ENCODE measurements around the gene IGSF10. TPM values are rescaled to one million over a fixed set of nuclear protein-coding genes. Genes with fewer than 3 reads are reported as not detected.

Gene IGSF10
- total and polyA plus RNA-seq, 7 experiments from 2014 or later = 2.8 TPM; not detected in 6

DNA sequence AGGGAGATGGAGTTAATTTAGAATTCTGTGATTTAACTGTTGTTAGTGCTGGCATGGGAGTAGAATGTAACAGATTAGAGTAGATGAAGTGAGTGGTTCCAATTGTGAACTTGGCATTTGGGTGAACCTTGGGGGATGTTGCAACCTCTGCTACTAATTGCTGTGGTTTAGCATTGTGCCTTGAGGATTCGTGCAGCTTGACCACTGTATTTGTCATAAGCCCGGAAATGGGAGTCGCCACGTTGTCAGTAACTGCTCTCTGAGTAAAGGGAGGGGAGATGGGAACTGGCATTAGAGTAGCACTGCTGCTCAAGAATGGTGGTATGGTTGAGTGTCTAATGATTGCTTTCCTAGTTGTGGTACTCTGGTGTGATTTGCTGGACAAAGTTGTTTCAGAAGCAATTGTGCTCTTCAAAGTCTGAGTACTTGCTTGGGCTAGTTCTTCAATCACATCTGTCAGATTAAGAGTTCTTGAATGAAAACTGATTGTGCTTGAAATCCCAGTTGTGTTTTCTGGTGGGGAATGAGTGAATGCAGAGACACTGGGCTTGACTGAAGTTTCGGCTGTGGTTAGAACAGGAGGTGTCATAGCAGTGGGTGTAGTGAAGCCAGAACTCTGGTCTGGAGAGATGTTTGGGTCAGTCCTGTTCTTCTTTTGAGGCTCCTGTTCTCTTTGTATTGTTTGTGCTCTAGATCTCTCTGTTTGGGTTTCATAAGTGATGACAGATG is 15.4 kb downstream of the IGSF10 start:
- peaks cover 5 to 30% (median 20%) of the 10 kb centered on the region in 5 donors for H3K27me3 Mint-ChIP-seq
- H3K9me3 Mint-ChIP-seq = peaks cover 0 to 5% (median 0%) of the 10 kb centered on the region in 11 donors
- Histone ChIP-seq H3K4me3 (ENCODE audit: low read length) (no peak overlapping the region), H3K27ac (ENCODE audit: low read depth, low read length) (no peak overlapping the region), H3K4me1 (ENCODE audit: control insufficient read depth in 2 of 2, insufficient read depth in 2 of 2, low read length in 2 of 2) (no peaks in the 10 kb centered on the region), H3K36me3 (ENCODE audit: control insufficient read depth in 2 of 3, insufficient read depth in 3 of 3, low read length in 3 of 3) (no peaks in the 10 kb centered on the region), H3K9me3 (ENCODE audit: control insufficient read depth in 2 of 3, low read length in 3 of 3) (no peaks in the 10 kb centered on the region), H3K27me3 (ENCODE audit: control insufficient read depth in 2 of 2, insufficient read depth in 2 of 2, low read length in 2 of 2) (no peaks in the 10 kb centered on the region)
- ChIA-PET CTCF (no interaction called here), POLR2A (no interaction called here)
- H3K4me1 Mint-ChIP-seq = peaks cover 0 to 2% (median 0%) of the 10 kb centered on the region in 7 donors
- no peak overlapping the region for H3K4me3 Mint-ChIP-seq
- peak; percentile 67 for ATAC-seq
- H3K36me3 Mint-ChIP-seq = no peaks in the 10 kb centered on the region
- DNase-seq = no peak
- no peak overlapping the region for H3K27ac Mint-ChIP-seq
- intact Hi-C loops (cut with micrococcal nuclease) = no loop called here

DNA sequence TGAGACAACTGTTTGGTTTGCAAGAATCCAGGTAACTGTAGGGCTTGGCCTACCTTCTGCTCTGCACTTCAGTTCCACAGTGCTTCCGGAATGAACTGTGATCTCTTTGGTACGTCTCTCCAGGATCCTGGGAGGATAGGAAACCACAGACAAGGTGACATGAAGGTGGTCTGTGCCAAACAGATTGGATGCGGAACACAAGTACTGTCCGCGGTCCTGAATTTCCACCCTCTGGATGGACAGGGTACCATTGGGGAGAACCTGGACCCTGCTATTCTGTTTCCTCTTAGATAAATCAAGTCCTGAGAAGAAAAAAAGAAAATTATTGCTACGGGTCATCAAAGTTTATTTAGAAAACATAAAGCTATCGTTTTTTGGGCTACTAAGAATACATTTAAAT is 17.3 kb downstream of the IGSF10 start:
- H3K4me3 ChIP-seq (ENCODE audit: low read length) = no peak overlapping the region
- no peaks in the 10 kb centered on the region for H3K9me3 ChIP-seq (ENCODE audit: control insufficient read depth in 2 of 3, low read length in 3 of 3)
- ChIA-PET CTCF (no interaction called here), POLR2A (no interaction called here)
- no peaks in the 10 kb centered on the region for H3K4me1 ChIP-seq (ENCODE audit: control insufficient read depth in 2 of 2, insufficient read depth in 2 of 2, low read length in 2 of 2)
- no peak overlapping the region for H3K27ac ChIP-seq (ENCODE audit: low read depth, low read length)
- peaks cover 0 to 5% (median 0%) of the 10 kb centered on the region in 11 donors for H3K9me3 Mint-ChIP-seq
- peaks cover 3 to 25% (median 16%) of the 10 kb centered on the region in 5 donors for H3K27me3 Mint-ChIP-seq
- H3K4me1 Mint-ChIP-seq = peaks cover 0 to 2% (median 0%) of the 10 kb centered on the region in 7 donors
- no peak overlapping the region for H3K27ac Mint-ChIP-seq
- no peaks in the 10 kb centered on the region for H3K36me3 Mint-ChIP-seq
- ATAC-seq (no peak), DNase-seq (no peak)
- H3K4me3 Mint-ChIP-seq = no peak overlapping the region
- intact Hi-C loops (cut with micrococcal nuclease) = no loop called here
- H3K36me3 ChIP-seq (ENCODE audit: control insufficient read depth in 2 of 3, insufficient read depth in 3 of 3, low read length in 3 of 3) = no peaks in the 10 kb centered on the region
- H3K27me3 ChIP-seq (ENCODE audit: control insufficient read depth in 2 of 2, insufficient read depth in 2 of 2, low read length in 2 of 2) = no peaks in the 10 kb centered on the region

- H3K9me3 Mint-ChIP-seq = peaks cover 0 to 4% (median 0%) of the 10 kb centered on the region in 11 donors
- CTCF ChIA-PET = interaction anchor here (0.6 kb wide), 1 partner anchor 567 kb away, joined by 3 read pairs; no protein-coding TSS in a partner anchor
These were observed 19.9 kb downstream of the IGSF10 start for GRCh38 chr3:151440940-151441339.

GRCh38 chr3:151439652-151440125 is 21.2 kb downstream of the IGSF10 start:
- H3K4me1 Mint-ChIP-seq = no peaks in the 10 kb centered on the region
- Histone ChIP-seq H3K27ac (ENCODE audit: low read depth, low read length) (no peak overlapping the region), H3K4me1 (ENCODE audit: control insufficient read depth in 2 of 2, insufficient read depth in 2 of 2, low read length in 2 of 2) (no peaks in the 10 kb centered on the region), H3K27me3 (ENCODE audit: control insufficient read depth in 2 of 2, insufficient read depth in 2 of 2, low read length in 2 of 2) (no peaks in the 10 kb centered on the region), H3K9me3 (ENCODE audit: control insufficient read depth in 2 of 3, low read length in 3 of 3) (no peaks in the 10 kb centered on the region), H3K36me3 (ENCODE audit: control insufficient read depth in 2 of 3, insufficient read depth in 3 of 3, low read length in 3 of 3) (no peaks in the 10 kb centered on the region), H3K4me3 (ENCODE audit: low read length) (no peak overlapping the region)
- ATAC-seq = peak; percentile 65
- H3K27me3 Mint-ChIP-seq = peaks cover 0 to 9% (median 0%) of the 10 kb centered on the region in 5 donors
- intact Hi-C loops (cut with micrococcal nuclease) = loop anchor here (1.0 to 5.0 kb wide), 5 partner anchors 212 to 1135 kb away; no protein-coding TSS in a partner anchor
- H3K4me3 Mint-ChIP-seq = no peak overlapping the region
- DNase-seq = peak in 6 of 9 donors; percentile 18 to 33 (median 24)
- no peaks in the 10 kb centered on the region for H3K36me3 Mint-ChIP-seq
- no peaks in the 10 kb centered on the region for H3K9me3 Mint-ChIP-seq
- ChIA-PET CTCF (interaction anchor here (0.6 to 0.7 kb wide), 2 partner anchors 1131 to 1676 kb away, joined by 3 read pairs; no protein-coding TSS in a partner anchor), POLR2A (no interaction called here)
- H3K27ac Mint-ChIP-seq = no peak overlapping the region

More at GRCh38 chr3:151440940-151441339, 19.9 kb downstream of the IGSF10 start:
- Histone ChIP-seq H3K27ac (ENCODE audit: low read depth, low read length) (no peak overlapping the region), H3K27me3 (ENCODE audit: control insufficient read depth in 2 of 2, insufficient read depth in 2 of 2, low read length in 2 of 2) (no peaks in the 10 kb centered on the region), H3K4me1 (ENCODE audit: control insufficient read depth in 2 of 2, insufficient read depth in 2 of 2, low read length in 2 of 2) (no peaks in the 10 kb centered on the region), H3K36me3 (ENCODE audit: control insufficient read depth in 2 of 3, insufficient read depth in 3 of 3, low read length in 3 of 3) (no peaks in the 10 kb centered on the region), H3K9me3 (ENCODE audit: control insufficient read depth in 2 of 3, low read length in 3 of 3) (no peaks in the 10 kb centered on the region), H3K4me3 (ENCODE audit: low read length) (no peak overlapping the region)
- H3K27ac Mint-ChIP-seq = no peak overlapping the region
- intact Hi-C loops (cut with micrococcal nuclease) = no loop called here
- H3K27me3 Mint-ChIP-seq = peaks cover 5 to 12% (median 7%) of the 10 kb centered on the region in 5 donors
- POLR2A ChIA-PET = no interaction called here
- H3K4me1 Mint-ChIP-seq = peaks cover 0 to 2% (median 0%) of the 10 kb centered on the region in 7 donors
- DNase-seq (no peak), ATAC-seq (no peak)
- no peaks in the 10 kb centered on the region for H3K36me3 Mint-ChIP-seq
- H3K4me3 Mint-ChIP-seq = no peak overlapping the region

GRCh38 chr3:151437906-151438305 is 23.0 kb downstream of the IGSF10 start:
- CTCF ChIA-PET = no interaction called here
- Histone ChIP-seq H3K4me1 (ENCODE audit: control insufficient read depth in 2 of 2, insufficient read depth in 2 of 2, low read length in 2 of 2) (no peaks in the 10 kb centered on the region), H3K4me3 (ENCODE audit: low read length) (no peak overlapping the region), H3K36me3 (ENCODE audit: control insufficient read depth in 2 of 3, insufficient read depth in 3 of 3, low read length in 3 of 3) (no peaks in the 10 kb centered on the region), H3K9me3 (ENCODE audit: control insufficient read depth in 2 of 3, low read length in 3 of 3) (no peaks in the 10 kb centered on the region), H3K27ac (ENCODE audit: low read depth, low read length) (no peak overlapping the region), H3K27me3 (ENCODE audit: control insufficient read depth in 2 of 2, insufficient read depth in 2 of 2, low read length in 2 of 2) (no peaks in the 10 kb centered on the region)
- no peak overlapping the region for H3K27ac Mint-ChIP-seq
- no peaks in the 10 kb centered on the region for H3K9me3 Mint-ChIP-seq
- ATAC-seq = no peak
- no peaks in the 10 kb centered on the region for H3K4me1 Mint-ChIP-seq
- H3K36me3 Mint-ChIP-seq = no peaks in the 10 kb centered on the region
- no peak for DNase-seq
- POLR2A ChIA-PET = no interaction called here
- no peak overlapping the region for H3K4me3 Mint-ChIP-seq
- H3K27me3 Mint-ChIP-seq = peaks cover 0 to 9% (median 0%) of the 10 kb centered on the region in 5 donors
- intact Hi-C loops (cut with micrococcal nuclease) = loop anchor here in 1 of 2 donors (1.0 to 5.0 kb wide), 2 partner anchors 211 to 401 kb away; no protein-coding TSS in a partner anchor

- Histone ChIP-seq H3K4me3 (ENCODE audit: low read length) (no peak overlapping the region), H3K4me1 (ENCODE audit: control insufficient read depth in 2 of 2, insufficient read depth in 2 of 2, low read length in 2 of 2) (no peaks in the 10 kb centered on the region), H3K9me3 (ENCODE audit: control insufficient read depth in 2 of 3, low read length in 3 of 3) (no peaks in the 10 kb centered on the region), H3K27ac (ENCODE audit: low read depth, low read length) (no peak overlapping the region), H3K36me3 (ENCODE audit: control insufficient read depth in 2 of 3, insufficient read depth in 3 of 3, low read length in 3 of 3) (no peaks in the 10 kb centered on the region), H3K27me3 (ENCODE audit: control insufficient read depth in 2 of 2, insufficient read depth in 2 of 2, low read length in 2 of 2) (no peaks in the 10 kb centered on the region)
- intact Hi-C loops (cut with micrococcal nuclease) = loop anchor here in 1 of 2 donors (5.0 kb wide), 1 partner anchor 210 kb away; no protein-coding TSS in a partner anchor
- Mint-ChIP-seq H3K9me3 (no peaks in the 10 kb centered on the region), H3K4me3 (no peak overlapping the region), H3K27ac (no peak overlapping the region), H3K27me3 (peaks cover 0 to 9% (median 0%) of the 10 kb centered on the region in 5 donors), H3K36me3 (no peaks in the 10 kb centered on the region), H3K4me1 (no peaks in the 10 kb centered on the region)
- no peak for DNase-seq
- CTCF ChIA-PET = no interaction called here
- ATAC-seq = no peak
- POLR2A ChIA-PET = no interaction called here
These were observed 24.0 kb downstream of the IGSF10 start for GRCh38 chr3:151436675-151437446.
